HG03045 (cell line): ENCODE data around the gene SLC2A11.
A peak's percentile ranks its signal among the peaks of the same experiment; 100 is the strongest.

Experiments used
- ATAC-seq: cut with Tn5 transposase; IDR thresholded peaks from one replicate; pipeline ENCODE4 v1.9.1; 2021; ENCODE audit warnings: mild to moderate bottlenecking, moderate library complexity; ENCODE audit not compliant: unreplicated experiment

SLC2A11 gene

GRCh38 chr22:23857606-23858483 is at the start of gene SLC2A11:
Gene SLC2A11, plus strand, starts transcription at chr22:23857875. Its CDS starts 125 bp downstream, at chr22:23858000.
- ATAC-seq = peak; percentile 92

GRCh38 chr22:23812378-23812777 is 45.3 kb upstream of the SLC2A11 start:
- no peak for ATAC-seq

- ATAC-seq = no peak
Measured at GRCh38 chr22:23815541-23816155, 42.0 kb upstream of the SLC2A11 start.

- ATAC-seq = no peak
Measured at GRCh38 chr22:23816156-23816976, 41.3 kb upstream of the SLC2A11 start.

GRCh38 chr22:23817146-23817545 is 40.5 kb upstream of the SLC2A11 start:
- ATAC-seq = no peak

- no peak for ATAC-seq
Measured at GRCh38 chr22:23818541-23818940, 39.1 kb upstream of the SLC2A11 start.

GRCh38 chr22:23820748-23821211 is 36.9 kb upstream of the SLC2A11 start:
- ATAC-seq = no peak

GRCh38 chr22:23822101-23822671 is 35.5 kb upstream of the SLC2A11 start:
- no peak for ATAC-seq

- ATAC-seq = no peak
Measured at GRCh38 chr22:23823331-23823791, 34.3 kb upstream of the SLC2A11 start.

- ATAC-seq = no peak
Measured at GRCh38 chr22:23824476-23825245, 33.0 kb upstream of the SLC2A11 start.

GRCh38 chr22:23825246-23825905 is 32.3 kb upstream of the SLC2A11 start:
- ATAC-seq = no peak

- no peak for ATAC-seq
Measured at GRCh38 chr22:23826510-23827350, 30.9 kb upstream of the SLC2A11 start.

GRCh38 chr22:23827351-23827995 is 30.2 kb upstream of the SLC2A11 start:
- no peak for ATAC-seq

- no peak for ATAC-seq
Measured at GRCh38 chr22:23828800-23829680, 28.6 kb upstream of the SLC2A11 start.

- no peak for ATAC-seq
Measured at GRCh38 chr22:23829845-23830372, 27.8 kb upstream of the SLC2A11 start.

GRCh38 chr22:23831261-23831660 is 26.4 kb upstream of the SLC2A11 start:
- ATAC-seq = no peak

GRCh38 chr22:23831781-23832180 is 25.9 kb upstream of the SLC2A11 start:
- ATAC-seq = no peak
